AG08396 (cell line): ENCODE results near the gene DMAC1.

Experiments
- DNase-seq: peaks from one replicate; pipeline ENCODE4 v3.0.0; 2012; ENCODE audit warnings: low spot score, mixed read lengths

Gene DMAC1, protein sequence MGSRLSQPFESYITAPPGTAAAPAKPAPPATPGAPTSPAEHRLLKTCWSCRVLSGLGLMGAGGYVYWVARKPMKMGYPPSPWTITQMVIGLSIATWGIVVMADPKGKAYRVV

DNA sequence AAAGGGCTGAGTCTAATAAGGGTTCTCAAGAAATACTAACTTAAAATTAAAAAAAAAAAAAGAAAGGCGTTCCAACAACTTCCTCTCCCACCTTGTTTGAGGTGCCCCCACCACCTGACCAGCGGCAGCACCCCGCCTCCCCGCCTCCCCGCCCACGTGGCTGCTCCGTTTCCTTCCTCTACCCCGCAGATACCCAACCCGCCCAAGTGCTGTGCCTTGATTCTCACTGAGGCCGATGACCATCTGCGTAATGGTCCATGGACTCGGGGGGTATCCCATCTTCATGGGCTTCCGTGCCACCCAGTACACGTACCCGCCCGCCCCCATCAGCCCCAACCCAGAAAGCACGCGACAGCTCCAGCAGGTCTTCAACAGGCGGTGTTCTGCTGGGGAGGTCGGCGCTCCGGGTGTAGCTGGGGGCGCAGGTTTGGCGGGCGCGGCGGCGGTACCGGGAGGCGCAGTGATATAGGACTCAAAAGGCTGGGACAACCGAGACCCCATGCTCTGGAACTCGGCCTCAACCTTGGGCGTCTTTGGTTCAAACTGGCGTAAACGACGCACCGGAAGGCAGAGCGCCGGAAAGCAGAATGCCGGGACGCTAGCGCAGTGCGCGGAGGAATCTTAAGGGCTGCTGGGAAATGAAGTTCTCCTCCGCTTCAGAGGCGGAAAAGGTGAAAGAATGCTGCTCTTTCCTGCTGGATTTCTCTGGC lies at the start of gene DMAC1:
Gene DMAC1 (minus strand): TSS at position 545 of the 710 bp plus-strand sequence. CDS start 44 bp downstream, at position 501.
- DNase-seq = peak; percentile 89

DNA sequence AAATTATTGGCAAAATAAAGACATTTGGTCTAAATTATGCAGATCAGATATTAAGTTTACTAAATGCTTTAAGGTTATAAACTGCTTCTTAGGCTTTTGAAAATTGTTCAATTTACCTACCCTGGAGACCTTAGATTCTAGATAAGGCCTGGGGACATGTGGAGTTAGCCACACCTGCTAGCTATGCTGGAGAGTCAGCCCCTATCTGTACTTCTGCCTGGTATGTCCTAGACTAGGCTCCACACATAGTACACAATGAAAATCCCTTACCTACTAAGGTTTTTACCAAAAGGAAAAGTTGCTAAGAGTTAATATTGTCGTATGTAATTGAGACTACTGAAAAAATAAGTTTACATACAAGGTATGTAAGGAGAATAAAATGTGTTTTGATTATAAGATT lies 49.8 kb upstream of the DMAC1 start:
- DNase-seq = no peak

DNA sequence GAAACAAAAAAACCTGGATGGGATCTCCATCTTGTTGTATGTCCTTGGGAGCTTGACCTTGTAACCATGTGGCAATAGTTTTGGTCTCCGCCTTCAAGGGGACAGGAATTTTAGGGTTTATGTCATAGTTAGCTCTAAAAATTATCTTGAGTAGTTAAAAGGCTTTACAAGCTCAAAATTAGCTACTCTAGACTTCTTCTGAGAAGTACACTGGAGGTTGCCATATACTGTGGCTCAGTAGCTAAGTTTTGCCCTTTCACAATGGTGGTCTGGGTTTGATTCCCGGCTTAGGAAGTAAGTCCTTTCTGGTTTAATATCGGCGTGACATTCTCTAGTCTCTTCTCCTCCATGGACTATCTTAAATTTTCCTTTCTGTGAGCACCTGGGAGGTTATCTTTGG lies 48.9 kb upstream of the DMAC1 start:
- no peak for DNase-seq

DNA sequence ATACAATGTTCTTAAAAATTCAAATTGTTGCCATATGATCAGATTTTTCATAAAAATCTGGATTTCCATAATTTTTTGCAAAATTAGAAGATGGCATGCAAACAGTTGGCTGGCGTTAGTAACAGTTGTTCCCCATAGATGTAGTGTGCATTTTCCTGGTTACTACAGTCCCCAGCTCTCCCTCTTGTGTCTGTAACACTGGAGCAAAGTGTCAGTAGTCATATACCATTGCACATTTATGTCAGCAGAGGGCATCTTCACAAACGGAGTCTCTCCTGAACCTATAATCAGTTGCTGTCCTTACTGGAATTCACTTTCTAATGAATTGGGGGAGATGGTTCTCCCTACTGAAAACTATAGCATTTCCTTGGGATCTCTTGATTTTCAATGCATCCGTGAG lies 44.7 kb upstream of the DMAC1 start:
- DNase-seq = peak; percentile 5

DNA sequence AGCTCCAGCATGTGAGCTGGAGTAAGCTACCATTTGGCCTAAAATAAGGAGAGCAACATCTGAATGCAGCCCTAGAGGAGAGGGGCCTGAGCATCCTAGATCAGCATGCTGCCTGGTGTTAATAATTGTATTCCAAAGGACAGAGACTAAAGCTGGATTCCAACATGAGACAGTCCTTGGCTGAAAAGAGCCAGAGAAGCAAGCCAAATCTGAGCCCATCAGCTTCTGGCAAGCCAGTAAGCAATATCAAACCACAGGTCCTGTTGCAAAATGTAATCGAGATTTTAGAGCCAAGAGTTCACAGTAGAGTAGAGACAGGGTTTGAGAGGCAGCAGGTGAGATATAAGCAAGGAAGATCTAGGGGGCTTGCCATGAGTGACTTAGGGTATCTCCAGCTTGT lies 42.3 kb upstream of the DMAC1 start:
- DNase-seq = no peak

GRCh38 chr9:7834531-7834930 lies 35.0 kb upstream of the DMAC1 start:
- no peak for DNase-seq

DNA sequence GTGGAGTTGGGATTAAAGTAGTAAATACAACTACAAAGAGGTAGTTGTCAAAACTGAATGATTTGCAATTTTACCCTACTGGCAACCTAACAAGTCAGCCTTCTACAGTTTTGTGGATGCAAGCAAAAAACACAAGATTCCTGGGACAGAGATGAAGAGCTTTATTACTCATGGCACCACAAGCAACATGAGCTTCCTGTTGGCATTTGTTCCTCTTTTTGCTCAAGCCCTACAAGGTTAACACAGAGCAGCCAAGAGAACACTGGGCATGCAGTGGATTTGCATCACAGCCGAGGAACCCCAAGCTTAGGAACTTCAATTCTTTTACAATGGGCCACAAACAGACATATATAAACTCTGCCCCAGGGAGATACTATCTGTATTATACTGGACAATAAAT lies 28.8 kb upstream of the DMAC1 start:
- no peak for DNase-seq

- DNase-seq = no peak
Observed at GRCh38 chr9:7827792-7828191, 28.2 kb upstream of the DMAC1 start.

DNA sequence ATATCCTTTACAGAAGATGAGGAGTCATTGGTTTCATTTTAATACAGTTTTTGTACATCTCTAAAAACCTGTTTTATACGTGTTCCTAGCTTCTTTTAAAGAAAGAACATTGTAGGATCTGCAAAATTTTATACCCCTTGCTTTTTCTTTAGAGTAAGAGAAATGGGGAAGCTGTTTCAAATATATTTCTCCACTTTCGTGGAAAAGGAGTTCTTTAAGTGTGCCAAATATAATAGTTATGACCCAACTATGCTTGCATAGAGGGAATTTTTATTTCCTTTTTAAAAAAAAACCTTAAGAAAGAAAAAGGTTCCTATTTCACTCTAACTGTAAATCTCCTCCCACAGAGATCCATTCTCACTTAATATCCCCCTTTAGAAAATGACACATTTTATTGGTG lies 27.5 kb upstream of the DMAC1 start:
- no peak for DNase-seq

- no peak for DNase-seq
Observed at GRCh38 chr9:7823651-7824050, 24.1 kb upstream of the DMAC1 start.

GRCh38 chr9:7819984-7820383 lies 20.4 kb upstream of the DMAC1 start:
- DNase-seq = no peak

DNA sequence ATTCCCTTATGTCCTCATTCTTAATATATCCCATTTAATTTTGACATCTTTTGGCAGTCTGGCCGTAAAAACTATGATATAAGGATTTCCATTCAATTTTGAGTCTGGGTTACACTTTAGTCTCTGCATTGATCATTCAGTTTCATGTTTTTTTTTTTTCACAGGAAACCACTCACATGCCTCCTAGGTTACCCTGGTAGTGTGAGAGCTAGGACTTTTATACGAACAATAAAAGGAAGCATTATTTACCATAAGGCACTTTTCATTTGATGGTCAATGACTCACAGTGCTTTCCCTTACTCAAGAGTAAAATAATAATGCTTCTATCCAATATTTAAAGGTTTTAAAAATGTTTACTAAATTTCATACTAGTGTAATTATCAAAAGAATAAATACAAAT lies 16.4 kb upstream of the DMAC1 start:
- no peak for DNase-seq

GRCh38 chr9:7813030-7813429 lies 13.5 kb upstream of the DMAC1 start:
- no peak for DNase-seq

- DNase-seq = no peak
Observed at GRCh38 chr9:7811677-7812076, 12.1 kb upstream of the DMAC1 start.

GRCh38 chr9:7802666-7803065 lies 3.1 kb upstream of the DMAC1 start:
- DNase-seq = no peak

GRCh38 chr9:7799944-7800285 lies 337 bp upstream of the DMAC1 start:
- no peak for DNase-seq

DNA sequence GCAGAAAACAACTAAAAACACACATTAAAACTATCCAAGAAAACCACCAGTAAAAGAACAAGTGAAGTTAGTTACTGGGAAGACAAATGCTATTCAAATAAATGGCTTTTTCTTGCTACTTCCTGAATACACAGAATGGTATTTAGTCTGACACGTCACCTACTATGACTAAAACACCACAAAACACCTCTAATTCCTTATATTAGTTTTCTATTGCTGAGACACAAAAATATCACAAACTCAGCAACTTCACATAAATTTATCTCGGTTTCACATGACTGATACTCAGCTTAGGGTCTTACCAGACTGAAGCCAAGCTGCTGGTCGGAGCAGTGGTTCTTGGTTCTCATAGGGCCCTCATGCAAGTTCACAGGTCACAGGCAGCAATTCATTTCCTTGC lies 5.4 kb downstream of the DMAC1 start:
- no peak for DNase-seq

DNA sequence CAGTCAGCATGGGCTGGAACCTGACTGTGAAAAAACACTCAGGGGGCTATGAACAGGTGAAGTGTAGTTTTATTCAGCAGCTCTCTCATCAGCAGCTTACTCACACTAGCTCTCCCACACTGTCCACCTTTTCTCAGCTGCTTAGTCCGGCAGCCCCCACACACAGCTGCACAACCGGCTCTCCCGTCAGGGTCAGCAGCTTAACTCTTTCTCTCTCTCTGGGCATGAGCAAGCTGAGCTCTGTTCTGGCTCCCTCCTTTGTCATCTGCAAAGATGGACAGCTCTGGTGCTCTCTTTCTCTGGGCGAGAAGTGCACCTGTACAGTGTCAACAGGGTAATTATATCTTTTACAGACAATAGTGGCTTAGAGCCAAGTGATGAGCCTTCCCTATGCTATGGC lies 8.2 kb downstream of the DMAC1 start:
- no peak for DNase-seq

- no peak for DNase-seq
Observed at GRCh38 chr9:7790819-7791182, 8.8 kb downstream of the DMAC1 start.

DNA sequence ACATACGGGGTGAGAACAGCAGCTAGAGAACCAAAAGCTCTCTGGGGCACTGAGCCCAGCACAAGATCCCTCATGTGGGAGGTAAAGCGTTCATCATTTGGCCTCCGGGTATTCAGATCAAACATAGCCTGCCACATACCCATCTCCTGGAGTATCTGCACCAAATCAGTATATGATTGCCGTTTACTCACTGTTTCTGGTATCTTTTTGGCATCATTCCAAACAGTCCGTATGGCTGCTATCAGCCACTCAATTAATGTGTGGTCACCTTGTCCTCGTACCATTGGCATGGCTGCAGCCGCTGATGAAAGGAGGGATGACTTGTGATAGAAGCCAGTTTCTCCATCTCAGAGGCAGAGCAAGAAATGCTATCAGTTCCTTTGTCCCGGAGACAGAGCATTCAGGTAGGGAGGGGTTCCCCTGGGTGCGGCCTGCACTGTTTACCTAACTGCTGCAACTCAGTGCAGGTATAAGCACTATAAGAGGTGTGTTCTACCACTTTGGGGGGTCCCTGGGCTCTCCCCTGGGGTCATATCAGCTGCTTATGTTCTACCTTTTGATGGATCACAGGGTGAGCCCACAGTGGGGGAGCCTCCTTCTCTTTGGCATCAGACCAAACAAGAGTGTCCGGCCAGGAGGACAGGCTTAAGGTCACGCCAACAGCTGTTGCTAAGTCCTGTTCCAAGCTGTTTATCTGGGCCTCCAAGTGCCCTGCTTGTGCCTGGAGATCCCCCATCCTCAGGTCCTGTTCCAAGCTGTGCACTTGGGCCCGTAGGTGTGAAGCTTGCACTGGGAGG lies 9.4 kb downstream of the DMAC1 start:
- DNase-seq = no peak

DNA sequence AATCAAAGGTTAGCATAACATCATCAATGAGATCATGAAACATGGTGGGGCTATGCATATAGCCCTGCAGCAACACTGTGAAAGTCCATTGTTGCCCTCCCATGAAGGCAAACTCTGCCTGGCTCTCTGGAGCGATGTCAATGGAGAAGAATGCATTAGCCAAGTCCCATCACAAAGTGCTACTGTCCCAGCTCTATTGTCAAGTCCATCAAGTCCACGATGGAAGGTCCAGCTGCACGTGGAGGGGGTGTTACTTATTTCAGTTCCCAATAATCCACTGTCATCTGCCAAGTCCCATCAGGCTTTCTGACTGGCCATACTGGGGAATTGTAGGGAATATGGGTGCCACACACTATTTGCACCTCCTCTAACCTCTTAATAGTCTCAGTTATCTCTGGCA lies 10.8 kb downstream of the DMAC1 start:
- no peak for DNase-seq

DNA sequence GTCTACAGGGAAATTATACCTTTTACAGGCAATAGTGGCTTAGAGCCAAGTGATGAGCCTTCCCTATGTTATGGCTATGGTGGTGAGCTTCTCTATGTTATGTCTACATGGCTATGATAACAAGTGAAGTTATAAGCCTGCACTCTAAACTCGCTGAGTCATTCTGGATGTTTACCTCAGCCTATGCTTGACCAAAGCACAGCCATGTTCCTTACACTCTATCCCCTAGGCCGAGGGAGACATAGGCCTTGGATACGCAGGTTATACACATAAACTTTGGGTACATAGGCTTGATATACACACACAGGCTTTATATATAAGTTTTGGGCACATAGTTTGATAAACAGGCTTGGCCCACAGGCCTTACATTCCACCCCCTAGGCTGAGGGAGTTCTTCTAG lies 13.8 kb downstream of the DMAC1 start:
- DNase-seq = no peak

GRCh38 chr9:7784472-7784871 lies 15.1 kb downstream of the DMAC1 start:
- no peak for DNase-seq

DNA sequence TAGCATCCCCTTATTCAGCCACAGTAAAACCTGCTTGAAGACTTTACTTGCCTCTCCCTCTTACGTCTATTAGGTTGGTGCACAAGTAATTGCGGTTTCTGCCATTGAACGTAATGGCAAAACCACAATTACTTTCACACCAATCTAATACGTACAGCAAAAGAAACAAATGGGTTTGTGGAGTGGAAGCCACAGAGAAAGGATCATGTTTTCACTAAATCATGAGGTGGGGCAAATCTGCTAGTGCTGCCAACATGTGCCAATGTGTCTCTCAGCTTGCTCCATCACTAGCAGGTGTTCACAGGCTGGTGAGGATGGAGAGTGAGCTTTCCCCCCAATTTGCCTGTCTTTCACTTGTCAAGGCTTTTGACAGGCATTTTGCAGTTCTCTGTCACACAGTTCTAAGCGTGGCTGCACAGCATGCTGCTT lies 15.9 kb downstream of the DMAC1 start:
- no peak for DNase-seq
